Smooth muscle cell (in vitro differentiated cells): ENCODE measurements around the gene CA11. TPM values are rescaled to one million over a fixed set of nuclear protein-coding genes. Genes with fewer than 3 reads are reported as not detected.

Experiments
- DNase-seq: peaks from one replicate; lab custom pipeline; 2025; ENCODE audit not compliant: unreplicated experiment; lab: John Stamatoyannopoulos, UW
- H2AFZ ChIP-seq: fragments of 200-600 bp; sonication (generic); 2 replicates; pipeline ENCODE4 v1.6.0; 2016; ENCODE audit warnings: antibody characterized with exemption, low read depth, mild to moderate bottlenecking
- H3F3A ChIP-seq: fragments of 200-600 bp; sonication (generic); 2 replicates; pipeline ENCODE4 v1.6.0; 2017; ENCODE audit warnings: antibody characterized with exemption, low read depth
- H3K27ac ChIP-seq: fragments of 200-600 bp; sonication (generic); 2 replicates; pipeline ENCODE4 v1.5.1; 2016; ENCODE audit warnings: low read depth, mild to moderate bottlenecking
- H3K27me3 ChIP-seq: fragments of 200-600 bp; sonication (generic); 2 replicates; pipeline ENCODE4 v1.6.1; 2016; ENCODE audit warnings: low read depth, mild to moderate bottlenecking
- H3K36me3 ChIP-seq: fragments of 200-600 bp; sonication (generic); 2 replicates; pipeline ENCODE4 v1.5.1; 2016; ENCODE audit warnings: low read depth
- H3K4me1 ChIP-seq: fragments of 200-600 bp; sonication (generic); 2 replicates; pipeline ENCODE4 v1.5.1; 2016; ENCODE audit warnings: low read depth
- H3K4me2 ChIP-seq: fragments of 200-600 bp; sonication (generic); 2 replicates; pipeline ENCODE4 v1.6.0; 2016; ENCODE audit warnings: mild to moderate bottlenecking
- H3K4me3 ChIP-seq: fragments of 200-600 bp; sonication (generic); 2 replicates; pipeline ENCODE4 v1.5.1; 2016; ENCODE audit warnings: mild to moderate bottlenecking
- H3K79me2 ChIP-seq: fragments of 200-600 bp; sonication (generic); 2 replicates; pipeline ENCODE4 v1.6.0; 2016; ENCODE audit warnings: low read depth, mild to moderate bottlenecking
- H3K9ac ChIP-seq: fragments of 200-600 bp; sonication (generic); 2 replicates; pipeline ENCODE4 v1.6.0; 2016; ENCODE audit warnings: low read depth
- H3K9me3 ChIP-seq: fragments of 200-600 bp; sonication (generic); replicated peaks from 2 replicates; pipeline ENCODE4 v1.5.1; 2016; ENCODE audit warnings: low read depth
- H4K20me1 ChIP-seq: fragments of 200-600 bp; sonication (generic); 2 replicates; pipeline ENCODE4 v1.6.0; 2016; ENCODE audit warnings: low read depth
- CTCF ChIP-seq: fragments of 200-600 bp; sonication (generic); IDR thresholded peaks from 2 replicates; pipeline ENCODE4 v1.5.1; 2017; ENCODE audit warnings: borderline replicate concordance, mild to moderate bottlenecking, antibody characterized with exemption; ENCODE audit not compliant: insufficient read depth, poor library complexity, severe bottlenecking
- WGBS: methylation state at CpG from one replicate; pipeline ENCODE4 v1.1.7; 2016; ENCODE audit warnings: low lambda C conversion rate; 5-methylcytosine and 5-hydroxymethylcytosine counted together
- polyA plus RNA-seq: library from polyadenylated mRNA; unstranded; fragments of >200 nt; fragmentation: Nextera tagmentation; extraction: Ambion mirVana; gene quantifications from 2 replicates; pipeline ENCODE4 v1.2.1, GENCODE V29; 2016
- total RNA-seq: library from RNA; depleted of rRNA; stranded (reverse); fragments of >200 nt; gene quantifications from 2 replicates; pipeline ENCODE4 v1.2.3, GENCODE V29; 2014

CA11 gene
- total and polyA plus RNA-seq, 2 experiments from 2014 or later, result 0.09 to 6.9 TPM

- H3K36me3 ChIP-seq, result no peaks in the 10 kb centered on the region
- DNase-seq, result no peak
- TF ChIP-seq CTCF, result no peak
Observed at GRCh38 chr19:48686088-48686487, 40.1 kb upstream of the CA11 start.

GRCh38 chr19:48685583-48685982, 39.6 kb upstream of the CA11 start:
- WGBS, result 75% methylated on average over 9 of the region's 9 CpGs
- Histone ChIP-seq H3K27me3 (no peaks in the 10 kb centered on the region), H3K9ac (no peak overlapping the region), H3K4me3 (no peak overlapping the region), H3K27ac (no peak overlapping the region), H3K79me2 (no peaks in the 10 kb centered on the region), H2AFZ (no peak overlapping the region), H3K36me3 (no peaks in the 10 kb centered on the region), H3K9me3 (no peaks in the 10 kb centered on the region), H3F3A (no peaks in the 10 kb centered on the region), H3K4me1 (no peaks in the 10 kb centered on the region), H4K20me1 (peaks cover 3% of the 10 kb centered on the region), H3K4me2 (no peak overlapping the region)
- DNase-seq, result no peak
- TF ChIP-seq CTCF, result no peak

More at GRCh38 chr19:48686088-48686487, 40.1 kb upstream of the CA11 start:
- no peaks in the 10 kb centered on the region for H4K20me1 ChIP-seq
- H2AFZ ChIP-seq, result no peak overlapping the region
- no peaks in the 10 kb centered on the region for H3K9me3 ChIP-seq
- H3K79me2 ChIP-seq, result no peaks in the 10 kb centered on the region
- H3K27me3 ChIP-seq, result no peaks in the 10 kb centered on the region
- H3K4me2 ChIP-seq, result no peak overlapping the region
- no peaks in the 10 kb centered on the region for H3K4me1 ChIP-seq
- no peaks in the 10 kb centered on the region for H3F3A ChIP-seq
- whole genome bisulfite sequencing, result 95% methylated on average over 3 of the region's 3 CpGs
- H3K9ac ChIP-seq, result no peak overlapping the region
- no peak overlapping the region for H3K27ac ChIP-seq
- H3K4me3 ChIP-seq, result no peak overlapping the region

- no peak overlapping the region for H3K9ac ChIP-seq
- no peak for DNase-seq
- no peak for TF ChIP-seq CTCF
- no peaks in the 10 kb centered on the region for H3K79me2 ChIP-seq
- no peak overlapping the region for H3K27ac ChIP-seq
- no peaks in the 10 kb centered on the region for H3K4me1 ChIP-seq
- H3K27me3 ChIP-seq, result no peaks in the 10 kb centered on the region
- H3K9me3 ChIP-seq, result no peaks in the 10 kb centered on the region
- H2AFZ ChIP-seq, result no peak overlapping the region
- WGBS, result 96% methylated on average over 11 of the region's 11 CpGs
- no peak overlapping the region for H3K4me3 ChIP-seq
- H3K4me2 ChIP-seq, result no peak overlapping the region
- H4K20me1 ChIP-seq, result peaks cover 5% of the 10 kb centered on the region
- H3F3A ChIP-seq, result no peaks in the 10 kb centered on the region
- H3K36me3 ChIP-seq, result no peaks in the 10 kb centered on the region
Observed at GRCh38 chr19:48683349-48683748, 37.4 kb upstream of the CA11 start.

- Histone ChIP-seq H3K36me3 (no peaks in the 10 kb centered on the region), H3F3A (no peaks in the 10 kb centered on the region), H3K4me1 (no peaks in the 10 kb centered on the region), H3K27me3 (no peaks in the 10 kb centered on the region), H3K79me2 (no peaks in the 10 kb centered on the region), H4K20me1 (peaks cover 5% of the 10 kb centered on the region), H3K4me3 (no peak overlapping the region), H3K9ac (no peak overlapping the region), H3K4me2 (no peak overlapping the region), H3K9me3 (no peaks in the 10 kb centered on the region), H2AFZ (no peak overlapping the region), H3K27ac (peak overlapping the region; percentile 40)
- WGBS, result 40% methylated on average over 7 of the region's 7 CpGs
- DNase-seq, result no peak
- TF ChIP-seq CTCF, result no peak
Observed at GRCh38 chr19:48681127-48681470, 35.1 kb upstream of the CA11 start.
